22Rv1 (cell line): ENCODE results near the gene RBMS3.

Source experiments
- CTCF ChIP-seq: fragments of 450-650 bp; IDR thresholded peaks from 2 replicates; pipeline ENCODE4 v1.5.1; 2017; ENCODE audit warnings: mild to moderate bottlenecking
- ZFX ChIP-seq: fragments of 450-650 bp; IDR thresholded peaks from 2 replicates; pipeline ENCODE4 v1.6.1; 2017; ENCODE audit warnings: antibody characterized with exemption, borderline replicate concordance

GRCh38 chr3:29718661-29719065 lies 437.8 kb downstream of the RBMS3 start:
- TF ChIP-seq CTCF (no peak), ZFX (no peak)
